PC-9 (cell line): Measurements from ENCODE around the gene DENND6A.

ENCODE experiments used
- EZH2 ChIP-seq: fragments of 200-600 bp; sonication (generic); IDR thresholded peaks from 2 replicates; pipeline ENCODE4 v1.8.0; 2017; ENCODE audit warnings: antibody characterized with exemption, low read depth
- TF ChIP-seq, protein P1 (sequence below): fragments of 200-600 bp; sonication (generic); conservative IDR thresholded peaks from 2 replicates; pipeline ENCODE4 v1.6.1; 2017; ENCODE audit warnings: mixed run types, antibody characterized with exemption, mild to moderate bottlenecking, moderate library complexity

- TF ChIP-seq, protein P1, sequence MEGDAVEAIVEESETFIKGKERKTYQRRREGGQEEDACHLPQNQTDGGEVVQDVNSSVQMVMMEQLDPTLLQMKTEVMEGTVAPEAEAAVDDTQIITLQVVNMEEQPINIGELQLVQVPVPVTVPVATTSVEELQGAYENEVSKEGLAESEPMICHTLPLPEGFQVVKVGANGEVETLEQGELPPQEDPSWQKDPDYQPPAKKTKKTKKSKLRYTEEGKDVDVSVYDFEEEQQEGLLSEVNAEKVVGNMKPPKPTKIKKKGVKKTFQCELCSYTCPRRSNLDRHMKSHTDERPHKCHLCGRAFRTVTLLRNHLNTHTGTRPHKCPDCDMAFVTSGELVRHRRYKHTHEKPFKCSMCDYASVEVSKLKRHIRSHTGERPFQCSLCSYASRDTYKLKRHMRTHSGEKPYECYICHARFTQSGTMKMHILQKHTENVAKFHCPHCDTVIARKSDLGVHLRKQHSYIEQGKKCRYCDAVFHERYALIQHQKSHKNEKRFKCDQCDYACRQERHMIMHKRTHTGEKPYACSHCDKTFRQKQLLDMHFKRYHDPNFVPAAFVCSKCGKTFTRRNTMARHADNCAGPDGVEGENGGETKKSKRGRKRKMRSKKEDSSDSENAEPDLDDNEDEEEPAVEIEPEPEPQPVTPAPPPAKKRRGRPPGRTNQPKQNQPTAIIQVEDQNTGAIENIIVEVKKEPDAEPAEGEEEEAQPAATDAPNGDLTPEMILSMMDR = no peak
- TF ChIP-seq EZH2 = no peak
These were observed 68.1 kb downstream of the DENND6A start for GRCh38 chr3:57624801-57625200.
